Stimulated activated naive CD8-positive, alpha-beta T cell treated with anti-CD3 and anti-CD28 coated beads, Interleukin-15, Interleukin-2, amounts not matched to agents 100 U/mL and 50 U/mL, for 24 hours (primary cell): ENCODE data around the gene LMX1B.

ENCODE experiments used
- ATAC-seq: fragments of 150-1000 bp; cut with Tn5 transposase; one replicate; pipeline ENCODE4 v1.10.0; 2021
- DNase-seq: peaks from one replicate; pipeline ENCODE4 v3.0.0; 2021

Gene LMX1B

DNA sequence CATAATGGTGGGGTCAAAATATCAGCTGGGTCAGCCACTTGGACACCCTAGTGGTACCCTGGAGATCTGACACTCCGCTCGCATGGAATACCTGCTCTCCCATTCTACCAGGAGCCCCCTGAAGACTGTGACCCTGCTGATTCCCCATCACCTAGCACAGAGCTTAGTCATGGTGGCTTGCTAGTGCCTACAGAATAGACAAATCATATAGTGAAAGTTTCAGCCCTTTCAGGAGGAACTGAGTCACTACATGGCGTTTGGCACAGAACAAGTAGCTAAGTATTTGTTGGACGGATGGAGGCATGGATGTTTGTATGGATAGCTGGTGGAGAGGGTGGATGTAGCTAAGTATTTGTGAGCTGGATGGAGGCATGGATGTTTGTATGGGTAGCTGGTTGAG is 65.3 kb downstream of the LMX1B start:
- DNase-seq: no peak
- ATAC-seq: peak; percentile 90

DNA sequence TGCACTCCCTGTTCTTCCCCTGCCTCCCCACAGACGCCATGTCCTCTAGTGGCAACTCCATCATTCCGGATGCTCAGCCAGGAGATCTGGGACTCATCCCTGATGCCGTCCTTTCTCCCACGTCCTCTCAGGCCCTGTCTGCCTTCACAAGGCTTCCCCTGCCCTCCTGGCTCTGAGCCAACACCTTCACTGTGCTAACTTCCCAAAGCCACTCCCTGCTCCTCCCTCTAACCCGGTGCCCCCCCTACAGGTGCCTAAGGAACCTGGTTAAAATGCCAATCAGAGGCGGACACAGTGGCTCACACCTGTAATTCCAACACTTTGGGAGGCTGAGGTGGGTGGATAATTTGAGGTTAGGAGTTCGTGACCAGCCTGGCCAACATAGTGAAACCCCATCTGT is 67.6 kb downstream of the LMX1B start:
- DNase-seq (no peak), ATAC-seq (no peak)

DNA sequence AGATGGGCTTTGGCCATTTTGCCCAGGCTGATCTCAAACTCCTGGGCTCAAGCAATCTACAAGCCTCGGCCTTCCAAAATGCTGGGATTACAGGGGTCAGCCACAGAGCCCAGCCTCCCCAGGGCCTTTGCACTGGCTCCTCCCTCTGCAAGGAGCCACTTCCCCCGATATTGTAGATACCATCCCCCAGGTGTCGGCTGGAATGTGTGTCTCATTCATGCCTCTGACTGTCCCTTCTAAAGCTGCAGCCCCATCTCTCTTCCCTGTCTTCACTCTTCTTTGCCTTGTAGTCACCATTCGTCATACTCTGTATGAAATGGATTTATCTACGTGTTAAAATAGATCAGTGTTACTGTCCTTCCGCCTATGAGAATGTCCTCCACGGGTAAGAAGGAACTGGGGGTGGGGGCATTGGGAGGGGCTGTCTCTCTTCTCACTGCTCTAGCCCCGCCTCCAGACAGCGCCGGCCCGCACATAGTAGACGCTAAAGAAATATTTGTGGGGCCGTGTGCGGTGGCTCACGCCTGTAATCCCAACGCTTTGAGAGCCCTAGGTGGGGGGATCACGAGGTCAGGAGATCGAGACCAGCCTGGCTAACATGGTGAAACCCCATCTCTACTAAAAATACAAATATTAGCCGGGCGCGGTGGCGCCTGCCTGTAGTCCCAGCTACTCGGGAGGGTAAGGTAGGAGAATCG is 68.5 kb downstream of the LMX1B start:
- ATAC-seq: no peak
- no peak for DNase-seq

DNA sequence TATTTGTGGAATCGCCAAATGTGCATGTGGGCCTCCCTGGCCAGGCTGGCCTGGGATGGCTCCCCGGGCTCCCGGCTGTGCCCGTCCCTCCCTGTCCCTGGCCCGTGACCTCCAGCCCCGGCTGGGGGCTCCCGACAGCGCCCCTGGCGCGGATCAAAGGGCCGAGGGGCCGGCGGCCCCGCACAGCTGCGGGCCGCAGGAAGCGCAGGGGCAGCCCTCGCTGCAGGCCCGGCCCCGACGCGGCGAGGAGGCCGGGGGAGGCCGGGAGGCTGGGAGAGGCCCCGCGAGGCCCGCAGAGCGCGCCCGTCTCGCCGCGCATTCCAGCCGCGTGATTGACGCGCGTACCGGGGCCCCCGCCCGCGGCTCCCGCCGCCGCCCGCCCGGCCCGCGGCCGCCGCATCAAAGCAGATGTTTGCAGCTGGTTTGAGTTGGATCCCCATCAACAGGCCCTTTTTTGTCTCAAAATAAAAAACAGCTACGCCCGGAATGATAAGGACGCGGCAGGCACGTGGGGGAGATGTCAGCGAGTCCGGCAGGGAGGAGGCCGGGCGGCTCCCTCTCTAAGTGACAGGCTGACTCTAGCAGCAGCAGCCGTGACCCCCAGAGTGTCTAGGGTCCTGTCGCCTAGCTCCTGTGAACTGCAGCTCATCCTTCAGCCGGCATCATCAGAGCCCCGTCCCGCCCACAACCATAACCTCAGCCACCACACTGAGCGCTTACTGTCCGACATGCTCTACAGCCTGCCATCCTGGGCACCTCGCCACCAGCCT is 69.4 kb downstream of the LMX1B start:
- ATAC-seq (no peak), DNase-seq (no peak)

DNA sequence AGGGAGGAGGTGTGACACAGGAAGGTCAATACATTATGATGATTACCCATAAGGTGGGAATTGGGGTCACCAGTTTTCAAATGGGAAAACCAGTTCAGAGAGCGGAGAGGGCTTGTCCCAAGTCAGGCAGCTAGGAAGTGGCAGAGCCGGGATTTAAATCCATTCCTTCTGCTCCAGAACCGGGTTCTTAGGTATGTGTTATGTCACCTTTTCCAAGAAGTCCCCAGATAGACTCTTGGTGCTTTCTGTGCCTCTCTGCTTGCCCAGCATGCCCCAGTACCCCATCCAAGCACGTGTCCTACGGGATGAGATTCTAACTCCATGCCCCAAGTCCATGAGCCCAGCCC is 69.9 kb downstream of the LMX1B start:
- DNase-seq (no peak), ATAC-seq (no peak)

DNA sequence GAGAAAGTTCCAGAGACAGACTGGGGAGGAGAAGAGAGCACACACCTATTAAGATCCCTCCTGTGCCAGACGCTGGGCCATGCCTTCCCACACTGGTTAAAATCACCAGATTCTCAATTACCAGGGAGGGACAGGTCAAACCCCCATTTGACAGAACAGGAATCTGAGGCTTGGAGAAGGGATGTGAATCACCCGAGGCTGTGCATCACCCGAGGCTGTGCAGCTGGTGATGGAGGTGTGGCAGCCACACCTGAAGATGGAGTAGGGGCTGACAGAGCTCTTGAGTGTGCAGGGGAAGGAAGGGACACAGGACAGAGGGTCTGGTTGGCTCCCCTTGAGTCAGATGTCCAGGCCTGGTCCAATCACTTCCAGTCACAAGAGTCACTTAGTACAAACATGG is 70.6 kb downstream of the LMX1B start:
- no peak for DNase-seq
- ATAC-seq: no peak

DNA sequence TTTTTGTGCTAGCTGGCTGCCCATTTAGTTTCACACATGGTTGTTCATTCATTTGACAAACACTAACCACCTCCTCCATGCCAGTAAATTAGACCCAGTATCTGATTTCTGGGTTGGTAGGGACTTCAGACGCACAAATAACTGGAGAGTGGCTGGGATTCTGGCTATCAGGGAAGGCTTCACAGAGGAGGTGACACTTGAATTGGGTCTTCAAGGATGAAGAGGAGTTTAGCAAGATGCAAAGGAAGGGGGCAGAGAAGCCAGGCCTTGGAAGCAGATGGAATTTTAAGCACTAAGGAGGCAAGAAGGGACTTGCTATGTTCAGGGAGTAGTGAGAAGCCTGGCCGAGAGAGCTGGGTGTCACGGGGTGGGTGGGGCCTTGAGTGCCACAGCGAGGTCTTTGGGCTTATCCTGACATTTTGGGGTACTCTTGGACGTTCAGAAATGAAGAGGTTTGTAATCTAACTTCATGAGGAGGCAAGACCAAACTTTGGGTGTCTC is 71.3 kb downstream of the LMX1B start:
- DNase-seq (no peak), ATAC-seq (no peak)

DNA sequence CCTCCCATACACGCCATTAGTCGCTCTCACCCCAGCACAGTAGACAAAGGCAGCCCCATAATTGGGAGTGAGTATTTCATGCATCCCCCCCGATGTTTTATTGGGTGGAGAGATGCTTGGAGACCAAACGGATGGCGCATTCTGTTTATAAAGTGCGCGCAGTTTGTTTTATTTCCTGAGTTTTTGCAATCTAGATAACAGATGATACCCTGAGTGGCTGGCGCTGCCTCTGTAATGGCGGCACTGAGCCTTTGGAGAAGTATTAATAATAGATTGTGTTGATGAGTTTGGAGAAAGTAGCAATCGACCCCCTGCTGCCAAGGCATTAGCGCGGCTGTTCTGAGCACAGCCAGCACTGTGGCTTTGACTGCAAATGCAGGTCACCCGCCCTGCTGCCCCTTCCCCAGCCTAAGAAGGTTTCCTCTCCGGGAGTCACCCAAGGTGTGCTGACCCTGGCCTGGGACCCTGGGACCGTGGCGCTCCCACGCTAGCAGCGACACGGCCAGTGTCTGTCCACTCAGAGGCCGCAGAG is 74.3 kb downstream of the LMX1B start:
- no peak for ATAC-seq

DNA sequence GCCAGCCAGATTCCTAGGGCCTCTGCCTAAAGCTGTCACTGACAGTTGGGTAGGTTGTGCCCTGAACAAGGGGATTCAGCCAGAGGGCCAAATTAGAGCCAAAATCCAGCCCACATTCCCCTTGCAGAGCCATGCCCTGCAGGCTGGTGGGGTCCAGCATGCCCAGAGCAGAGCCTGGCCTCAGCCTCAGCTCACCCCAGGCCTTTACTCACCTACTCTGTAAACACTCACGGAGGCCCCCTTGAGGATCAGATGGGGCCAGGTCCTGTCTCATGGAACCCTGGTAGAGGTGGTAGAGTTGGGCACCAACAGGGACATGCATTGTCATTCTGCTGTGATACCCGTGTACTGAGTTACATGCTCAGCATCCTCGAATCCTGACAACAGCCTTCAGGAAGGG is 74.9 kb downstream of the LMX1B start:
- no peak for ATAC-seq
- DNase-seq: no peak

More for the DNA sequence above, 74.3 kb downstream of the LMX1B start:
- no peak for DNase-seq

DNA sequence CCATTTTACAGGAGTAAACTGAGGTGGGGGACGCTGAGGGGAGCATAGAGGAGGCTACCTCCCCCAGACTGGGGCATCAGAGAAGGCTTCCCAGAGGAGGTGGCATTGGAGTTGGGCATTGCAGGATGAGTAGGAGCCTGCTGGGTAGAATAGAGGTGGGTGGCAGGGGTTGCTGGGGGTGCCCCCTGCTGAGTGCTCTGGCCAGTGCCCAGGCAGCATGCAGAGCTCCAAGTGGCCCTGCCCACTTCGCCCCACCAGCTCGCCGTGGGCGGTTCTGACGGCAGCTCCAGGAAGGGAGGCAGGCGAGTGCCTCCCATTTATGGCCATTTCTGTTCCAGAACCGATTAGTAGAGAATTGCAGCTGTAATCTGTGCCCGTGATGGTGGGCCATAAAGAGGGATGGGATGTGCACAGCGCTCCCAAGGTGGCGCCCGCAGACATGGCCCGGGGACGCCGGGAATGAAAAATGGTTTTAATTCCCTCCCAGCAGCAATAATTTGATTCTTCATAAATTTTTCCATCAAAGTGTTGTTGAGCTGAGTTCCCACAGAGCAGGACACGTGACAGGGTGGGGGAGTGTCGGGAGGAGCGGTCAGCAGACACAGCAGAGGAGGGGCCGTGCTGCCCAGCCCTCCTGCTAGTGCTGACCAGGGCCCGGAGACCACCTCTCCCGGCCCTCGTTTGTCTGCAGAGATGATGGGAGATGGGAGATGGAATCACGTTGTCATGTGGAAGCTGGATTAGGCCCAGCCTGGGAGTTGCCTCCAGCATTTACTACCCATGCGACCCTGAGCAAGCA is 75.5 kb downstream of the LMX1B start:
- no peak for ATAC-seq

DNA sequence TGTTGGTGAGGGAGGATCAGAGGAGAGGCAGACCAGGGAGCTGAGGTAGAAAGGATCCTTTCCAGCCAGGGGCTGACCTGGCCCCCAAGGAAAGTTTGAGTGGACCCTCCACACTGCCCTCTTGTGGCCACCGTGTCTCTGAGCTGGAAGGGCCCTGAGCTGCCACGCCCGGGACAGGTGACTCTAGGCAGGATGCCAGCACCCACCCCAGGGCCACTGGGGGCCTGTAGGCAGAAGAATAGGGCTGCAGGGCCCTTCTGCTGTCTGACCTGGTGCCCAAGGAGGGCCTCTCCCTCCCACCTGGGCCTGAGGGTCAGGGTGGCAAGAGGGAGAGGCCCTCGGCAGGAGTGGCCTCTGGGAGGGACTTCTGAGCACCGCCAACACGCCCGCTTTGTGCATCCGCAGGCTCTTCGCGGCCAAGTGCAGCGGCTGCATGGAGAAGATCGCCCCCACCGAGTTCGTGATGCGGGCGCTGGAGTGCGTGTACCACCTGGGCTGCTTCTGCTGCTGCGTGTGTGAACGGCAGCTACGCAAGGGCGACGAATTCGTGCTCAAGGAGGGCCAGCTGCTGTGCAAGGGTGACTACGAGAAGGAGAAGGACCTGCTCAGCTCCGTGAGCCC is 76.8 kb downstream of the LMX1B start:
- ATAC-seq: peak; percentile 50
- DNase-seq: peak; percentile 76

More for the DNA sequence above, 75.5 kb downstream of the LMX1B start:
- no peak for DNase-seq

DNA sequence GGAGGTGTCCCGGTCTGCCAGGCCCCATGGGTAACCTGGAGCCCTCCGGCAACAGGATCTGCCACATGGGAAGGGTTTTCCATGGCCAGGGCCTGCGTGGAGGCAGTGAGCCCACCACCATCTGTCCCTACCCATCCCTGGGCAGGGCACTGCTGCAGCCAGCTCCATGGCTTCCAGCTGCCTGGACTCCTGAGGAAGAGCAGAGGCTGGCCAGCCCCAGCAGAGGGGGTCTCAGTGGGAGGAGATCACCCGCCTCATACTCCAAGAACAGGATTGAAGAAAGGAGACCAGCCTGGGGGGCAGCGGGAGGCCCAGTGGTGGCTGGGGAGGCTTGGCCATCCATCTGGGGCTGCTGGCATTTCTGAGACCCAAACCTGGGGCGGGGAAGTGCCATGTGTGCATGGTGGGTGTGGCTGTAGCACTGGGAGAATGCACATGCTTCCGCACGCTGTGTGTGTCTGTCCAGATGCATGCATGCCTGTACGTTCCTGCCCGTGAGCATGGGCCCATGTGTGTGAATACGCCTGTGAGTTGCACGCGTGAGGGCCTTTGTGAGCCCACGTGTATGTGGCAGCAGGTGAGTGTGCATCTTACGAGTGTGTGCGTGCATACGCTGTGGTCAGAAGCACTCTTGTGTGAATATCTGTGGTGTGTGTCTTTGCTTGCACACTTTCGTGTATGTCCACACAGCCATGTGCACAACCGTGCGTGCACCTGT is 78.5 kb downstream of the LMX1B start:
- ATAC-seq (no peak), DNase-seq (no peak)

DNA sequence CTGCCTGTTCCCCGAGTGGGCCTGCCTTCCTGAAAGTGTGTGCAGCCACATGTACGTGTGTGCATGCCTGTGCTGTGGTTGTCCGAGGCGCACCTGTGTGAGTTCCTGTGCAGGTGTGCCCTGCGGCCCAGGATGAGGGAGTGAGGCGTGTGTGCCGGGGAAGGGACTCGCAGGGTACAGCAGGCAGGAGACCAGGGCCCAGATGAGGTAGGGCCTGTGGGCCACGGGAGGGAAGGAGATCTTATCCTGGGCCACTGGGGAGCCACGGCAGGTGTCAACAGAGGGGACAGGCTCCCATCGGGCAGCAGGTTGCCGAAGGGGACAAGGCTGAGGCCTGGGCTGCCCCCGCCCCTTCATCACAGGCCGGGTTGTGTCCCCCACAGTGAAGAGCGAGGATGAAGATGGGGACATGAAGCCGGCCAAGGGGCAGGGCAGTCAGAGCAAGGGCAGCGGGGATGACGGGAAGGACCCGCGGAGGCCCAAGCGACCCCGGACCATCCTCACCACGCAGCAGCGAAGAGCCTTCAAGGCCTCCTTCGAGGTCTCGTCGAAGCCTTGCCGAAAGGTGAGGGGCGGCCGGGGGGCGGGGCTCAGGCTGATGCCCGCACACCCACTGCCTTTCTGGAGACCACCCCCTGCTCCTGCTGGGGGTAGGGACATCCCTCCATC is 79.2 kb downstream of the LMX1B start:
- no peak for ATAC-seq
- no peak for DNase-seq

DNA sequence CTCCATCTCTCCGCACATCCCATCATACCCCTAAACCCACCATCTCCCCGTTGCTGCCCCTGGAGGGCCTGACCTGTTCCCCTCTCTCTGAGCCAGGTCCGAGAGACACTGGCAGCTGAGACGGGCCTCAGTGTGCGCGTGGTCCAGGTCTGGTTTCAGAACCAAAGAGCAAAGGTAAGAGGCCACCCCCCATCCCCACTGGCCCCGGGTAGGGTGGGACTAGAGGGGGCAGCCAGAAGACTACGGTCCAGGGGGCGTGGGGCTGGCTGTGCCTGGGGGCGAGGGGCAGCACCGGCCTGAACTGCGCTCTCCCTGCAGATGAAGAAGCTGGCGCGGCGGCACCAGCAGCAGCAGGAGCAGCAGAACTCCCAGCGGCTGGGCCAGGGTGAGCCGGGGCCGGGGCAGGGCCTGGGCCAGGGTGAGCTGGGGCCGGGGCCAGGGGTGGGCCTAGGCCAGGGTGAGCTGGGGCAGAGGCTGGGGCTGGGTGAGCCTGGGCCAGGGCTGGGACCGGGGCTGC is 79.8 kb downstream of the LMX1B start:
- DNase-seq (no peak), ATAC-seq (no peak)

DNA sequence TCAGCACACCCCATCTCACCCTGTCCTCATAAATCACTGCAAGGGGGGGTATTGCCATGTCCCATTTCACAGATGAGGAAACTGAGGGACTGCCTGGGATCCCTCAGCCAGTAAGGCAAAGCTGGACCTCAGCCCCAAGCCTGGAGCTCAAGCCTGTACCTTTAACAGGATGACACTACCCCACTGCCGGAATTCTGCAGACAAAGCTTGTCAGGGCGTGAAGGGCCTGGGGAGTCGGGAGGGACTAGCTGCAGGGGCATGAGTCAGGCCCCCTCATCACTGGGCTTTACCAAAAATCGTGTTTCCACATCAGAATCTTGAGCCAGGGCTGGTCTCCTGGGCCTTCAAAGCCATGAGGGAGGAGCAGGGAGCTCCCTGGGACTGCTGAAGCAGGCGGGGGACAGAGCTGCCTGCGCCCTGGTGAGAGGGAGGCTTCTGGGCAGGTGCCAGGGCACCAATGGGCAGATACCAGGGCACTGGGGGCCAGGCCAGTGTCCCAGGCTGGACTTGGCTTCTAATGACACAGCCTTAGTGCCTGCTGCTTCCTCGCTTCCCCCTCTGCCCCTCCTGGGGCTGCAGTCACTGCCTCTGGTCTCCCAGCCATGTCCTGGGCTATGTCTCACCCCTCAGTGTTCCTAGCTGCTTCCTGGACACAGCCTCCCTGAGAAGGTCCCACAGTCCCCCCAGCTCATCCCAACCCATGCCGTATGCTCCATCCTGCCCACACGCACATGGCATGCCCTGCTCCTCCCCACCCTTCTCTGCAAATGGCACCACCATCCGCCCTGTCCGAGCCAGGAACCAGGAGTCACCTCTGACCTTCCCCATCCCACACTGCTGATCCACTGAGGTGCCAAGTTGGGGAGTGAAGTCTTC is 80.7 kb downstream of the LMX1B start:
- DNase-seq: no peak

DNA sequence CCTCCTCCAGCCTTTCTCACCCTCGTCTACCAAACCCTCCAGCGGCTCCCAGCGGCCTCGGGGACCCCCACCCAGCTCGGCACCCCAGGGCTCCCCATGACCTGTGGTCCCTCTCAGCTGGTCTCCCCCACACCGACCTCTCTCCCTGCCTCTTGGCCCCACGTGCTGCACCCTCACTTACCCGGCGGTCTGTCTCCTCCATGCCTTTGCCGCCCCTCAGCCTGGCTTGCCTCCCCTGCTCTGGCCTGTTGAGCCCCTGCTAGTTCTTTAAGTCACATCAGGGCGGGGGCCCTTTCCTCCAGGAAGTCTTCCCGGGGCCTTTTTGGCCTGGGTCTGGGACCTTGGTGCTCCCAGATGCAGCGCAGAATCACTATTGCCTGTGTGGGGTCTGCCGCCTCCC is 81.5 kb downstream of the LMX1B start:
- ATAC-seq (no peak), DNase-seq (no peak)

More for the DNA sequence above, 80.7 kb downstream of the LMX1B start:
- no peak for ATAC-seq

DNA sequence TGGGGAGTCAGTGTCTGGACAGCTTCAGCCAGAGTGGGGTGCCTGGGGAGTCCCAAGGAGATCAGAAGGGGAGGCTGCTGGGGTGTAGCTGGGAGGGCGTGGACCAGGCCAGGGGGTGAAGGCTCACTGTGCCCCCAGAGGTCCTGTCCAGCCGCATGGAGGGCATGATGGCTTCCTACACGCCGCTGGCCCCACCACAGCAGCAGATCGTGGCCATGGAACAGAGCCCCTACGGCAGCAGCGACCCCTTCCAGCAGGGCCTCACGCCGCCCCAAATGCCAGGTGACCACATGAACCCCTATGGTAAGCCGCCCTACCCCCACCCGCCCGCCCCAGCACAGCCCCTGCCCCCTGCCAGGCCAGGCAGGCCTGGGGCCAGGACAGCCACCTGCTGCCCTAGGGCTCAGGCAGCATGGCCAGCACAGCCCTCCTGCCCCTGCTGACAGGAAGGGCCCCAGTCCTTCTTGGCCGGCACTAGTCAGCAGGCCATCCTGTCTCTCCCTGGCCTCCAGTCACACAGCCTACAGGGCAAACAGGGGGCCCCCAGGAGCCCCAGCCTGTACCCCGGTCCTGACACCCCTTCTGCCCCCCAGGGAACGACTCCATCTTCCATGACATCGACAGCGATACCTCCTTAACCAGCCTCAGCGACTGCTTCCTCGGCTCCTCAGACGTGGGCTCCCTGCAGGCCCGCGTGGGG is 82.1 kb downstream of the LMX1B start:
- ATAC-seq (no peak), DNase-seq (no peak)

DNA sequence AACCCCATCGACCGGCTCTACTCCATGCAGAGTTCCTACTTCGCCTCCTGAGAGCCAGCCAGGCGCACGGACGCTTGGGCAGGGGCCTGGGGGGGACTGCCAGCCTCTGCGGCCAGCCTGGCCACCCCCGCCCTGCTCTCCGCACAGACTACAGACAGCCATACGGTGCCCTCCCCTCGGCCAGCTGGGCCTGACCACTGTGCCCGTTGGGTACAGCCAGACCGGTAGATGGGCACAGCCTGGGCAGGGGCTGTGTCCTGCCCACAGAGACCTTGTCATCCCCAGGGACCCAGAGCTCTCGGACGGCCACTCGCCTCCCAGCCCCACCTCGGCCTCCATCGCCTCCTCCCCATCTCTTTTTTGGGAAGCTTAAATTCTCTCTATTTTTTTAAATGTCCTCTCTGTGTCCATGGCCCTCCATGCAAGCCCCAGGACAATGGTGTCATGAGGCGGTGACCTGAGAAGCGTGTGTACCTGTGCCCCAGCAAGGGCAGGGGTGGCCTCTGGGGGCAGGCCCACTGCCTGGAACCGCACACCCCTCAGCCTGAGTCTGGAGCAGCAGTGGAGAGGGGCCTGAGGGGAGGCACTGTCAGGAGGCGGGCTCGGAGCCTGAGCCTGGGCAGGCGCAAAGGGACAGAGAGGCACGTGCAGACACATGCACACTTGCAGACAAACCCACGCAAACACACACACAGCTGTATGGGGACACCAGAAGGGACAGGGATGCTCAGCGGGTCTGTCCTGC is 82.8 kb downstream of the LMX1B start:
- DNase-seq: no peak
- no peak for ATAC-seq
